GM12872 (cell line): Measurements from ENCODE around the gene TAGLN3.

ENCODE experiments used
- CTCF ChIP-seq: IDR thresholded peaks from 3 replicates; pipeline ENCODE4 v1.5.1; 2011; ENCODE audit warnings: low read depth, mild to moderate bottlenecking, low read length, moderate library complexity; ENCODE audit not compliant: insufficient read depth

TAGLN3 gene

DNA sequence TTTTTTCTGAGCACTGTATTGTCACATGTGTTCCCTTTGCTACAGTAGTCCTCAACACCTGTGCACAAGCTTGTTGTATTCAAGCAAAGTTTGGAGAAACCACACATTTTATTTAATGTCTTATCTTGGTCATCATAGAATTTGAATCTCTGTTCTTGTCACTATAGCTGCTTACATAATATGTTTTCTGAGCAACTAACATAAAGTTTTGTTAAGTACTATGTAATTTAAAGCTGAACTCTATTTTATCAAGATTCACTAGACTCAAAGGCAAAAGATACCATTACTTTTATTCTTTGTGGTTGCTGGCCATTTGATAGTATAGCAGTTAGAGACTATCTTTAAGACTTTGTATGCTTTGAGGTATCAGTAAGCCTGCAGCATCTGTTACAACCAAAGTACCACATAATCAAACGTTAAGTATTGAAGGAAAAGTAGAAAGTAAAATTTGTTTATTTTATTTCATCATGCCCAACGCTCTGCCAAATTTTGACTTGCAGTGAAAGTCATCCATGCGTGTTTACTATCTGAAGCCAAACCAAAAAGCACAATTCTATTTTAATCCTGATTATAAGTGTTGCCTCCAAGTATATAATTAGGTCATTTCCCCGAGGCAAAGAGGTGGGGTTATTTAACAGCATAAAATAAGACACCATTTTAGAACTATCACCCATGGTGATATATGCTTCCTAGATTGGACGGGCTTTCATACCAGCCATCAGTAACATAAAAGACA, 30.2 kb upstream of the TAGLN3 start:
- no peak for TF ChIP-seq CTCF

DNA sequence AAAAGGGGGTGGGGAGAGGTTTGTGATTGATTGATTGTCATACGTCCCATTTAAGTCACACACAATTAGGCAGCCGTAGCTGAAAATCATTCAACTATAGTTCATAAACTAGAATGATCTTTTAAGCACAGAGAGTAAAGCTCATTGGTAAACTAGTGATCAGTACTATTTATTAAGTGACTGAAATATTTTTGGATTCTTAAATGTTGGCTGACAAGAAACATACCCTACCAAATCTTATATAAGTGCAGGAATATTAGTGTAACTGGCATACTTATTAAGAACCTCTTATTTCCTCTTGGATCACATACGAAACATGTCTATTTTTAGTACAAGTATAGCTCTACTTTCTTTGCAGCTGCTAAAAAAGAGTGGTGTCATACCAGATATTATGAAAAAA, 28.3 kb upstream of the TAGLN3 start:
- TF ChIP-seq CTCF, result no peak

GRCh38 chr3:111971533-111972130, 27.1 kb upstream of the TAGLN3 start:
- TF ChIP-seq CTCF, result no peak

GRCh38 chr3:111972891-111973290, 25.8 kb upstream of the TAGLN3 start:
- no peak for TF ChIP-seq CTCF

- no peak for TF ChIP-seq CTCF
Measured at GRCh38 chr3:111975131-111975530, 23.6 kb upstream of the TAGLN3 start.

GRCh38 chr3:111976254-111976653, 22.5 kb upstream of the TAGLN3 start:
- no peak for TF ChIP-seq CTCF

DNA sequence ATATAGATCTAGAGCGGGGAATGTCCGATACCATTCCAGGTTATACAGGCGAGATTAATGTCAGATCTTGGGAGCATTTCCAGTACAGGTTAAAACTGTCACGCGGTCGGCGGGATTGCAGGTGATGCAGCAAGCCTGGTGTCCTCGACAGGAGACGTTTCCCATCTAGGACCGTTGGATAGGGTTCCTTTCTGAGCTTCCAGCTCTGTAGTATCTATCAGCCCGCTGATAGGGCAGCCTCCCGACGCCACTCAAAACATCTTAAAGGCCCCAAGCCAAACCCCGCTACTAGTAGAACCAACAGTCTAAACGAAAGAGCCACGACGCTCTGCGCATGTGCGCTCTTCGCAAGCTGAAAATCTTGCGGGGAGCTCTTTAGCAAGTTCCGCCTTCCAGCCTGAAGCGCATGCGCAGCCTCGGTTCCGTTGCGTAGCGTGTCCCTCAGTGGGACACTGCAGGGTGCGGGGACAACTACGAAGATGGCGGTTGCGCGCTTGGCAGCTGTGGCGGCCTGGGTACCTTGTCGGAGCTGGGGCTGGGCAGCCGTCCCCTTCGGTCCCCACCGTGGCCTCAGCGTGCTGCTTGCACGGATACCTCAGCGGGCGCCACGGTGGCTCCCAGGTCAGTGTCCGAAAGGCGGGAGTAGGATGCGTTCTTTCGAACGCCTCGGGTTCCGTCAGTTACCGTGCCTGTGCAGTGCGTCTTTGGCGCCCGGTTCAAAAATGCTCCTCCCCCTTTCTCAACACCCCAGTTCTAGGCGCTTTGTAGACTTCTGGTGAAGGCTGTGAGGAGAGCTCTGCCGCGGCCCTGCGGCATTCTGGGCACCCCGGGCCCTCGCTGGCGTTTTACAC, 19.9 kb upstream of the TAGLN3 start, which contains the start of gene ABHD10:
ABHD10 (plus strand) TSS at position 444 of the 851 bp plus-strand sequence; CDS start at position 480, 36 bp downstream.
- no peak for TF ChIP-seq CTCF
